NT2/D1 (cell line): ENCODE data around the gene SGPL1.

Experiments
- YY1 ChIP-seq: IDR thresholded peaks from 2 replicates; pipeline ENCODE4 v1.6.1; 2011; ENCODE audit not compliant: insufficient read length, insufficient read depth
- ZNF274 ChIP-seq: IDR thresholded peaks from 2 replicates; pipeline ENCODE4 v1.6.1; 2011; ENCODE audit warnings: mild to moderate bottlenecking, low read depth, low read length

DNA sequence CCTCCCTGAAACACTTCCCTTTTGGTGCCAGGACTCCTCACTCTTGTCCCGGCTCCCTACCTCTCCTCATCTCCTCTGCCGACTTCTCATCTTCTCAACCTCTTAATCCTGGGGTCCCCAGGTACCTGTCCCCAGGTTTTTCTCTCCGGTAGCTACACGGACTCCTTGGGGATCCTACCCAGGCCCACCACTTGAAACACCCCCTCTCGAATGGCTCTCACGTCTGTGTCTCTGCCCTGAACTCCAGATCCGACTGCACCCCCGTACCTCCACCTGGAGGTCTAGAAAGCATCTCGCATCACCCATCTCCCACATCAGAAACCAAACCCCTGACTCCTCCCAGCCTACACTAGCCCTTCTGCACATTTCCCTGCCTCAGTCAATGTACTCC, 35.4 kb upstream of the SGPL1 start:
- TF ChIP-seq ZNF274 (no peak), YY1 (no peak)
